Transverse colon (tissue), 4 donors: ENCODE measurements around the gene PPM1F.
"Not testable (repeated sequence)": the region's sequence is repeated elsewhere in the genome, so short reads cannot be mapped to it uniquely, and the experiment has no call there.

Source experiments
- CTCF ChIP-seq, 5 experiments: fragments of 200-600 bp in 3 of 5; fragments of 450-650 bp in 2 of 5; sonication (generic) in 3 of 5; IDR thresholded peaks; 1 replicate in 2 of 5; 2 replicates in 3 of 5; pipeline ENCODE4 v1.5.1; 2016 to 2017; ENCODE audit warnings: antibody characterized with exemption in 5 of 5, inconsistent platforms in 3 of 5, mild to moderate bottlenecking in 2 of 5, moderate library complexity in 1 of 5
- POLR2A ChIP-seq: fragments of 450-650 bp; IDR thresholded peaks from one replicate; pipeline ENCODE4 v1.6.1; 2016; ENCODE audit warnings: antibody characterized with exemption, mild to moderate bottlenecking, moderate library complexity
- POLR2AphosphoS5 ChIP-seq, 3 donors: sonication (generic); formaldehyde crosslinking; IDR thresholded peaks; one replicate each; pipeline ENCODE4 v1.6.1; 2016; ENCODE audit warnings: antibody characterized with exemption in 3 of 3

- TF ChIP-seq CTCF (IDR thresholded peaks at IDR 0.05); POLR2AphosphoS5 (IDR thresholded peaks at IDR 0.05); POLR2A: not testable (repeated sequence)
Measured at GRCh38 chr22:21905234-21905633, 47.4 kb downstream of the PPM1F start.
